Endothelial cell of umbilical vein (primary cell): ENCODE measurements around the gene MINDY4. TPM values are rescaled to one million over a fixed set of nuclear protein-coding genes. Genes with fewer than 3 reads are reported as not detected.

Source experiments
- BruUV-seq: library from RNA; stranded (reverse); fragments of 400-500 nt; replicated peaks from 2 replicates; lab custom pipeline; 2021; lab: Mats Ljungman, UMichigan
- CTCF ChIA-PET: fragments of 300-600, 350-600 bp; sonication (Branson Sonifier 250); formaldehyde crosslinking; loops from one replicate; lab custom pipeline; 2021; ENCODE audit warnings: antibody characterized with exemption, inconsistent platforms; lab: Charles Lee
- POLR2A ChIA-PET: fragments of 300-600, 350-600 bp; sonication (Branson Sonifier 250); formaldehyde crosslinking; loops from one replicate; lab custom pipeline; 2021; ENCODE audit warnings: antibody characterized with exemption, inconsistent platforms; lab: Charles Lee
- DNase-seq: peaks from one replicate; pipeline ENCODE4 v3.0.0-alpha.2; 2011; ENCODE audit warnings: low read depth, low spot score
- FAIRE-seq: peaks from 2 replicates; lab custom pipeline; 2011; peaks lifted over from hg19 to GRCh38; lab: Jason Lieb, UNC
- H2AFZ ChIP-seq: 2 replicates; pipeline ENCODE4 v1.6.0; 2012; ENCODE audit warnings: low read depth, low read length, control low read depth, inconsistent platforms
- H3K27ac ChIP-seq: 2 replicates; pipeline ENCODE4 v1.5.1; 2011; ENCODE audit warnings: low read depth, mild to moderate bottlenecking, control low read depth, low read length, moderate library complexity; ENCODE audit not compliant: insufficient read depth
- H3K27me3 ChIP-seq, 2 experiments: 2 replicates each; pipeline versions ENCODE4 v1.6.0 to v1.6.1; 2011; ENCODE audit warnings: low read length in 2 of 2, mixed read lengths in 1 of 2; ENCODE audit not compliant: control insufficient read depth in 2 of 2, insufficient read depth in 2 of 2
- H3K36me3 ChIP-seq, 2 experiments: 2 replicates in 1 of 2; 3 replicates in 1 of 2; pipeline ENCODE4 v1.5.1; 2011; ENCODE audit warnings: low read length in 2 of 2, mild to moderate bottlenecking in 1 of 2, moderate library complexity in 1 of 2; ENCODE audit not compliant: control insufficient read depth in 2 of 2, insufficient read depth in 2 of 2; ENCODE audit errors: extremely low read depth in 1 of 2
- H3K4me1 ChIP-seq: 3 replicates; pipeline ENCODE4 v1.5.1; 2011; ENCODE audit warnings: mild to moderate bottlenecking, low read length; ENCODE audit not compliant: control insufficient read depth, insufficient read depth; ENCODE audit errors: extremely low read depth
- H3K4me2 ChIP-seq: 2 replicates; pipeline ENCODE4 v1.6.1; 2011; ENCODE audit warnings: low read length, control low read depth, mixed read lengths; ENCODE audit not compliant: insufficient read depth
- H3K4me3 ChIP-seq, 3 experiments: fragments of 200-600 bp in 1 of 3; sonication (generic), shearing (Covaris generic) in 1 of 3; replicated peaks in 1 of 3; 2 replicates each; pipeline ENCODE4 v1.5.1; 2011 to 2016; ENCODE audit warnings: control low read depth in 3 of 3, low read length in 3 of 3, mild to moderate bottlenecking in 2 of 3, inconsistent platforms in 1 of 3, low read depth in 1 of 3, moderate library complexity in 1 of 3; ENCODE audit not compliant: insufficient read depth in 1 of 3
- H3K79me2 ChIP-seq: 2 replicates; pipeline ENCODE4 v1.6.0; 2012; ENCODE audit warnings: low read length, inconsistent platforms; ENCODE audit not compliant: control insufficient read depth, insufficient read depth
- H3K9ac ChIP-seq: replicated peaks from 2 replicates; pipeline ENCODE3; 2011; ENCODE audit warnings: low read length, control low read depth; ENCODE audit not compliant: insufficient read depth; ENCODE audit errors: extremely low read depth
- H3K9me1 ChIP-seq: replicated peaks from 3 replicates; pipeline ENCODE4 v1.6.0; 2011; ENCODE audit warnings: mild to moderate bottlenecking, low read length; ENCODE audit not compliant: control insufficient read depth, insufficient read depth; ENCODE audit errors: extremely low read depth
- H3K9me3 ChIP-seq: replicated peaks from 2 replicates; pipeline ENCODE4 v1.5.1; 2012; ENCODE audit warnings: low read length, inconsistent platforms; ENCODE audit not compliant: control insufficient read depth, insufficient read depth
- H4K20me1 ChIP-seq: replicated peaks from 2 replicates; pipeline ENCODE3; 2011; ENCODE audit warnings: mild to moderate bottlenecking, low read length; ENCODE audit not compliant: control insufficient read depth, insufficient read depth; ENCODE audit errors: extremely low read depth
- JUN ChIP-seq: IDR thresholded peaks from 2 replicates; pipeline ENCODE4 v1.6.1; 2011; ENCODE audit warnings: borderline replicate concordance, low read depth; ENCODE audit not compliant: insufficient read length, insufficient read depth
- POLR2AphosphoS5 ChIP-seq: IDR thresholded peaks from 2 replicates; pipeline ENCODE4 v1.6.1; 2012; ENCODE audit warnings: low read depth, mild to moderate bottlenecking, control low read depth, low read length, moderate library complexity; ENCODE audit not compliant: insufficient read depth
- dilution Hi-C: fragments of 300-500 bp; cut with MboI; formaldehyde crosslinking; loops from one replicate; pipeline ENCODE4 v1.15.0; 2019; ENCODE audit warnings: low sequenced_read_pairs; ENCODE audit not compliant: extremely low pct_ligation_motif_present
- intact Hi-C: fragments of 100-400 bp; cut with micrococcal nuclease; formaldehyde crosslinking; loops from one replicate; pipeline ENCODE4 v1.10.0; 2022
- polyA plus RNA-seq, 4 experiments: library from polyadenylated mRNA; depleted of rRNA in 3 of 4; stranded (reverse) in 3 of 4; unstranded in 1 of 4; fragments of >200 nt; gene quantifications; 2 replicates each; pipeline versions ENCODE4 v1.2.1 to v1.2.3, GENCODE V29; 2011 to 2012; ENCODE audit warnings: missing spikeins in 1 of 4
- total RNA-seq: library from RNA; stranded (reverse); gene quantifications from 2 replicates; pipeline ENCODE4 v1.2.3, GENCODE V29; 2021
- TF ChIP-seq, protein P1 (sequence below), 2 donors: IDR thresholded peaks; 1 replicate in 1 of 2; 2 replicates in 1 of 2; pipeline ENCODE4 v1.5.1; 2011; ENCODE audit warnings: low read length in 2 of 2, mild to moderate bottlenecking in 2 of 2, moderate library complexity in 2 of 2, control low read depth in 1 of 2, inconsistent platforms in 1 of 2, low read depth in 1 of 2; ENCODE audit not compliant: insufficient read depth in 1 of 2; ENCODE audit errors: extremely low read depth in 1 of 2
- TF ChIP-seq, protein P2 (sequence below): IDR thresholded peaks from 2 replicates; pipeline ENCODE4 v1.6.1; 2011; ENCODE audit not compliant: insufficient read depth, insufficient read length

MINDY4 gene
- total and polyA plus RNA-seq, 2 donors (not counting 3 experiments of a cell fraction or from before 2014, with no cell fraction given), result 2.2 to 4.7 TPM

DNA sequence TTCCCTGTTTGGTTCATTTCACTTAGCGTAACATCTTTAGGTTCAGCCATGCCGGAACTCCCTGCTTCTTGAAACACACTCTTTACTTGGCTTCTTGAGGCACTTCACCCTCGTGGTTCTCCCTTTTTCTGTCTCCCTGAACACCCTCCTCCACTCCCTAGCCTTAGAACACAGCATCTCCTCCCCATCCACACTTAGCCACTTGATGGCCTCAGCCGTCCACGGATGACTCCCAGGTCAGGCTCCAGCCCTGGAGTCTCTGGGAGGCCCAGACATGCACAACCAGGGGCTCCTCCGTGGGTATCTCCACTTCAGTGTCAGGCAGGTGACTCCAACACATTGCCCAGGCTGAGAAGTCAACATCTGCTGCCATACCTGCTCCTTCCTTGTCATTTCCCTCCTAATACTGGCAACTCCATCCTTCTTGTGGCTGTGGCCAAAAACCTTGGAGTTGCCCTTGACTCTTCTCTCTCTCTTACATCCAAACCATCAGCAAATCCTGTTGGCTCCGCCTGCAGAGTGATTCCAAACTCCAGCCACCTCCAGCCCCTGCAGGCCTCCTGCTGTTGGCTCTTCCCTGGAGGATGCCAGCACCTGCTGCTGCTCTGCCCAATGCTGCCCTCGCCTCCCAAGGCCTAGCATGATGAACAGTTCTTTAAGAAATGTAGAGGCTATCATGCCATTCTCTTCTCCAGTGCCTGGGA lies 27.7 kb upstream of the MINDY4 start:
- H2AFZ ChIP-seq, result no peak overlapping the region
- intact Hi-C loops, result loop anchor here (1.0 to 5.0 kb wide), 3 partner anchors 232 to 466 kb away; no protein-coding TSS in a partner anchor
- DNase-seq (no peak), FAIRE-seq (no peak)
- no peaks in the 10 kb centered on the region for H3K4me1 ChIP-seq
- H3K79me2 ChIP-seq, result no peaks in the 10 kb centered on the region
- no peak overlapping the region for H3K27ac ChIP-seq
- H4K20me1 ChIP-seq, result no peaks in the 10 kb centered on the region
- H3K9ac ChIP-seq, result no peak overlapping the region
- H3K4me2 ChIP-seq, result no peak overlapping the region
- TF ChIP-seq JUN, result no peak
- TF ChIP-seq POLR2AphosphoS5, result no peak
- TF ChIP-seq, protein P1, sequence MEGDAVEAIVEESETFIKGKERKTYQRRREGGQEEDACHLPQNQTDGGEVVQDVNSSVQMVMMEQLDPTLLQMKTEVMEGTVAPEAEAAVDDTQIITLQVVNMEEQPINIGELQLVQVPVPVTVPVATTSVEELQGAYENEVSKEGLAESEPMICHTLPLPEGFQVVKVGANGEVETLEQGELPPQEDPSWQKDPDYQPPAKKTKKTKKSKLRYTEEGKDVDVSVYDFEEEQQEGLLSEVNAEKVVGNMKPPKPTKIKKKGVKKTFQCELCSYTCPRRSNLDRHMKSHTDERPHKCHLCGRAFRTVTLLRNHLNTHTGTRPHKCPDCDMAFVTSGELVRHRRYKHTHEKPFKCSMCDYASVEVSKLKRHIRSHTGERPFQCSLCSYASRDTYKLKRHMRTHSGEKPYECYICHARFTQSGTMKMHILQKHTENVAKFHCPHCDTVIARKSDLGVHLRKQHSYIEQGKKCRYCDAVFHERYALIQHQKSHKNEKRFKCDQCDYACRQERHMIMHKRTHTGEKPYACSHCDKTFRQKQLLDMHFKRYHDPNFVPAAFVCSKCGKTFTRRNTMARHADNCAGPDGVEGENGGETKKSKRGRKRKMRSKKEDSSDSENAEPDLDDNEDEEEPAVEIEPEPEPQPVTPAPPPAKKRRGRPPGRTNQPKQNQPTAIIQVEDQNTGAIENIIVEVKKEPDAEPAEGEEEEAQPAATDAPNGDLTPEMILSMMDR (IDR thresholded peaks at IDR 0.05; ENCODE audit: extremely low read depth in 1 of 2, insufficient read depth in 1 of 2, low read depth in 1 of 2, low read length in 2 of 2), result peak in 1 of 2 donors; percentile 14
- H3K36me3 ChIP-seq, result no peaks in the 10 kb centered on the region
- dilution Hi-C loops, result no loop called here
- BruUV-seq, result no TSS peak
- POLR2A ChIA-PET, result no interaction called here
- CTCF ChIA-PET, result interaction anchor here (1.7 kb wide), 1 partner anchor 379 kb away, joined by 6 read pairs; no protein-coding TSS in a partner anchor
- H3K27me3 ChIP-seq, result peaks cover 0 to 3% of the 10 kb centered on the region in 2 experiments
- H3K9me3 ChIP-seq, result no peaks in the 10 kb centered on the region
- H3K9me1 ChIP-seq, result no peaks in the 10 kb centered on the region
- H3K4me3 ChIP-seq, result no peak overlapping the region

DNA sequence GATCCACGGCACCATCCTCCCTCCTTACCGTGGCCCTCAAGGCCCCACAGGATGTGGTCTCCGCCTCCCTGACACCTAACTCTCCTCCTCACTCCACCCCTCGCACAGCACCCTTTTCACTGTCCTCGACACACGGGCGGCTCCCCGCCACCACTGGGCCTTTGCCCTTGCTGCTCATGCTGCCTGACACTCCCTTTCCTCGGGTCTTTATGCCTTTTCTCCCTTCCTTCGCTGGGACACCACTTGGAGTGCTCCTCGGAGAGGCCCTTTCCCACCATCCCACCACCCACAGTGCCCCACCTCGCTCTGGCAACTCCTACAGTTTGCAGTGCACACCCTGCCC lies 27.2 kb upstream of the MINDY4 start:
- intact Hi-C loops (loop anchor here (1.0 to 5.0 kb wide), 3 partner anchors 231 to 467 kb away; no protein-coding TSS in a partner anchor), dilution Hi-C loops (no loop called here)
- H3K27ac ChIP-seq, result no peak overlapping the region
- no peaks in the 10 kb centered on the region for H3K9me3 ChIP-seq
- no peak for DNase-seq
- no TSS peak for BruUV-seq
- no peaks in the 10 kb centered on the region for H4K20me1 ChIP-seq
- H3K4me1 ChIP-seq, result no peaks in the 10 kb centered on the region
- POLR2A ChIA-PET, result no interaction called here
- TF ChIP-seq, protein P2, sequence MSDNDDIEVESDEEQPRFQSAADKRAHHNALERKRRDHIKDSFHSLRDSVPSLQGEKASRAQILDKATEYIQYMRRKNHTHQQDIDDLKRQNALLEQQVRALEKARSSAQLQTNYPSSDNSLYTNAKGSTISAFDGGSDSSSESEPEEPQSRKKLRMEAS, result no peak
- H3K27me3 ChIP-seq, result peaks cover 0 to under 1% of the 10 kb centered on the region in 2 experiments
- H2AFZ ChIP-seq, result no peak overlapping the region
- no peaks in the 10 kb centered on the region for H3K9me1 ChIP-seq
- no peaks in the 10 kb centered on the region for H3K36me3 ChIP-seq
- CTCF ChIA-PET, result interaction anchor here (1.2 to 1.7 kb wide), 2 partner anchors 13 to 379 kb away, joined by 3 to 6 read pairs; no protein-coding TSS in a partner anchor
- no peak overlapping the region for H3K4me3 ChIP-seq
- H3K79me2 ChIP-seq, result no peaks in the 10 kb centered on the region
- H3K4me2 ChIP-seq, result no peak overlapping the region
- no peak for FAIRE-seq
- no peak overlapping the region for H3K9ac ChIP-seq
